SK-N-SH (cell line): ENCODE measurements around the gene NUP188. TPM values are rescaled to one million over a fixed set of nuclear protein-coding genes. Genes with fewer than 3 reads are reported as not detected.

Source experiments
- CTCF ChIA-PET: fragments of 300-600, 350-600 bp; formaldehyde crosslinking; extraction: SDS; loops from one replicate; lab custom pipeline; 2021; lab: Yijun Ruan, JAX
- POLR2A ChIA-PET: fragments of 350-600 bp; sonication (Branson Sonifier 250); formaldehyde crosslinking; extraction: SDS; loops from one replicate; lab custom pipeline; 2020; ENCODE audit warnings: antibody characterized with exemption, inconsistent platforms; lab: Yijun Ruan, JAX
- DNase-seq: peaks from one replicate; pipeline ENCODE4 v3.0.0; 2012
- H2AFZ ChIP-seq: fragments of 200-600 bp; sonication (generic); 2 replicates; pipeline ENCODE4 v1.8.1; 2016; ENCODE audit warnings: antibody characterized with exemption, mild to moderate bottlenecking, low read depth
- H3F3A ChIP-seq: fragments of 200-600 bp; sonication (generic); replicated peaks from 2 replicates; pipeline ENCODE3; 2016; ENCODE audit warnings: antibody characterized with exemption, mild to moderate bottlenecking; ENCODE audit not compliant: insufficient read depth
- H3K27ac ChIP-seq, 2 experiments: fragments of 200-500 bp in 1 of 2; fragments of 200-600 bp in 1 of 2; sonication (Bioruptor generic) in 1 of 2; sonication (generic), shearing (Covaris generic) in 1 of 2; 2 replicates each; pipeline versions ENCODE4 v1.5.1 to v1.6.1; 2014 to 2016; ENCODE audit warnings: low read depth in 2 of 2, inconsistent platforms in 1 of 2, low read length in 1 of 2, mild to moderate bottlenecking in 1 of 2, mixed read lengths in 1 of 2
- H3K27me3 ChIP-seq: fragments of 200-600 bp; sonication (generic), shearing (Covaris generic); 2 replicates; pipeline ENCODE4 v1.6.1; 2016; ENCODE audit warnings: mixed run types; ENCODE audit not compliant: insufficient read depth
- H3K36me3 ChIP-seq, 2 experiments: fragments of 200-500 bp in 1 of 2; fragments of 200-600 bp in 1 of 2; sonication (Bioruptor generic) in 1 of 2; sonication (generic) in 1 of 2; replicated peaks in 1 of 2; 2 replicates each; pipeline versions ENCODE3 to v1.5.1; 2014 to 2016; ENCODE audit warnings: low read length in 1 of 2, mild to moderate bottlenecking in 1 of 2; ENCODE audit not compliant: insufficient read depth in 2 of 2, control insufficient read depth in 1 of 2
- H3K4me1 ChIP-seq, 2 experiments: fragments of 200-500 bp in 1 of 2; fragments of 200-600 bp in 1 of 2; sonication (Bioruptor generic) in 1 of 2; sonication (generic), shearing (Covaris generic) in 1 of 2; 2 replicates each; pipeline versions ENCODE4 v1.5.1 to v1.6.1; 2014 to 2016; ENCODE audit warnings: low read depth in 1 of 2, low read length in 1 of 2, mixed run types in 1 of 2; ENCODE audit not compliant: insufficient read depth in 2 of 2, control insufficient read depth in 1 of 2
- H3K4me2 ChIP-seq: fragments of 200-600 bp; sonication (generic), shearing (Covaris generic); 2 replicates; pipeline ENCODE4 v1.6.1; 2017; ENCODE audit warnings: mixed run types
- H3K4me3 ChIP-seq, 2 experiments: fragments of 200-500 bp in 1 of 2; fragments of 200-600 bp in 1 of 2; sonication (Bioruptor generic) in 1 of 2; sonication (generic), shearing (Covaris generic) in 1 of 2; 2 replicates each; pipeline versions ENCODE4 v1.5.1 to v1.8.1; 2014 to 2016; ENCODE audit warnings: low read depth in 2 of 2, inconsistent platforms in 1 of 2, low read length in 1 of 2, mild to moderate bottlenecking in 1 of 2, mixed read lengths in 1 of 2, moderate library complexity in 1 of 2
- H3K79me2 ChIP-seq: fragments of 200-600 bp; sonication (generic); 2 replicates; pipeline ENCODE4 v1.8.1; 2017; ENCODE audit warnings: mild to moderate bottlenecking; ENCODE audit not compliant: insufficient read depth
- H3K9ac ChIP-seq: fragments of 200-600 bp; sonication (generic); 2 replicates; pipeline ENCODE4 v1.6.1; 2017; ENCODE audit warnings: mixed run types
- H3K9me2 ChIP-seq: fragments of 200-600 bp; sonication (generic); 2 replicates; pipeline ENCODE4 v1.6.1; 2017; ENCODE audit warnings: mixed run types
- H3K9me3 ChIP-seq: fragments of 200-600 bp; sonication (generic); 2 replicates; pipeline ENCODE4 v1.6.1; 2017; ENCODE audit warnings: mixed run types, mild to moderate bottlenecking, moderate library complexity
- H4K20me1 ChIP-seq: fragments of 200-600 bp; sonication (generic); 2 replicates; pipeline ENCODE4 v1.6.1; 2017; ENCODE audit warnings: mild to moderate bottlenecking, mixed run types; ENCODE audit not compliant: insufficient read depth
- ELF1 ChIP-seq: IDR thresholded peaks from 2 replicates; pipeline ENCODE4 v1.4.0; 2012
- EP300 ChIP-seq, 2 experiments: IDR thresholded peaks; 2 replicates each; pipeline versions ENCODE4 v1.4.0 to v1.6.1; 2012; ENCODE audit warnings: borderline replicate concordance in 1 of 2, low read depth in 1 of 2, low read length in 1 of 2
- EZH2phosphoT487 ChIP-seq: fragments of 200-600 bp; sonication (generic); IDR thresholded peaks from 2 replicates; pipeline ENCODE4 v1.6.1; 2017; ENCODE audit warnings: low read depth, mixed run types, mild to moderate bottlenecking, antibody characterized with exemption, moderate library complexity, borderline replicate concordance
- FOXM1 ChIP-seq: IDR thresholded peaks from 2 replicates; pipeline ENCODE4 v1.4.0; 2012; ENCODE audit warnings: low read depth, mild to moderate bottlenecking
- GABPA ChIP-seq: IDR thresholded peaks from 2 replicates; pipeline ENCODE4 v1.4.0; 2012; ENCODE audit warnings: low read depth, mild to moderate bottlenecking
- GATA2 ChIP-seq: sonication (generic); formaldehyde crosslinking; IDR thresholded peaks from 2 replicates; pipeline ENCODE4 v1.5.0; 2020; ENCODE audit warnings: mild to moderate bottlenecking, missing genetic modification reagents
- JUND ChIP-seq: IDR thresholded peaks from 2 replicates; pipeline ENCODE4 v1.4.0; 2012
- MAX ChIP-seq: IDR thresholded peaks from 2 replicates; pipeline ENCODE4 v1.4.0; 2012; ENCODE audit warnings: low read depth
- NRF1 ChIP-seq: IDR thresholded peaks from 2 replicates; pipeline ENCODE4 v1.6.1; 2012; ENCODE audit warnings: low read depth, mild to moderate bottlenecking, low read length
- PBX3 ChIP-seq: IDR thresholded peaks from 2 replicates; pipeline ENCODE4; 2012
- POLR2AphosphoS5 ChIP-seq: IDR thresholded peaks from 2 replicates; pipeline ENCODE4 v1.6.1; 2012; ENCODE audit warnings: low read depth, low read length
- RAD21 ChIP-seq: IDR thresholded peaks from 2 replicates; pipeline ENCODE4 v1.6.1; 2012; ENCODE audit warnings: mild to moderate bottlenecking, low read length
- RFX5 ChIP-seq: IDR thresholded peaks from 2 replicates; pipeline ENCODE4 v1.6.1; 2012; ENCODE audit warnings: mild to moderate bottlenecking, improper control_type of control experiment, low read length
- SIN3A ChIP-seq: IDR thresholded peaks from 2 replicates; pipeline ENCODE4 v1.6.1; 2012; ENCODE audit warnings: low read depth, mild to moderate bottlenecking, low read length, moderate library complexity, borderline replicate concordance
- SMC3 ChIP-seq: IDR thresholded peaks from 2 replicates; pipeline ENCODE4 v1.6.1; 2012; ENCODE audit warnings: low read depth, low read length, improper control_type of control experiment
- TAF1 ChIP-seq: IDR thresholded peaks from 2 replicates; pipeline ENCODE4 v1.6.1; 2012; ENCODE audit warnings: low read depth, mild to moderate bottlenecking, low read length, moderate library complexity, borderline replicate concordance
- TCF12 ChIP-seq: IDR thresholded peaks from 2 replicates; pipeline ENCODE4 v1.4.0; 2012
- TEAD4 ChIP-seq: IDR thresholded peaks from 2 replicates; pipeline ENCODE4 v1.4.0; 2012; ENCODE audit warnings: mild to moderate bottlenecking, borderline replicate concordance; ENCODE audit not compliant: insufficient read depth
- USF1 ChIP-seq: IDR thresholded peaks from 2 replicates; pipeline ENCODE4 v1.4.0; 2012; ENCODE audit warnings: low read depth, borderline replicate concordance
- YY1 ChIP-seq: IDR thresholded peaks from 2 replicates; pipeline ENCODE4 v1.4.0; 2012; ENCODE audit warnings: low read depth, mild to moderate bottlenecking
- WGBS: methylation state at CpG from one replicate; pipeline ENCODE4 v1.1.6; 2017; ENCODE audit warnings: low lambda C conversion rate; 5-methylcytosine and 5-hydroxymethylcytosine counted together
- polyA plus RNA-seq, 3 experiments: library from polyadenylated mRNA; depleted of rRNA; stranded (reverse); fragments of >200 nt; gene quantifications; 2 replicates each; pipeline ENCODE4 v1.2.3, GENCODE V29; 2012
- TF ChIP-seq, protein P1 (sequence below): fragments of 150-350 bp; IDR thresholded peaks from 2 replicates; pipeline ENCODE4 v1.6.1; 2016; ENCODE audit warnings: mild to moderate bottlenecking, low read depth, low read length
- TF ChIP-seq, protein P2 (sequence below): fragments of 200-600 bp; sonication (generic); IDR thresholded peaks from 2 replicates; pipeline ENCODE4 v1.6.1; 2017; ENCODE audit warnings: antibody characterized with exemption, mild to moderate bottlenecking, moderate library complexity

The NUP188 gene
- polyA plus RNA-seq, 1 of the 3 experiments (the other 2 are of a cell fraction): 49.5 TPM

GRCh38 chr9:128913995-128914772, 33.3 kb upstream of the NUP188 start:
- H3K79me2 ChIP-seq: peaks cover 41% of the 10 kb centered on the region
- no peak overlapping the region for H3K27ac ChIP-seq
- H3K36me3 ChIP-seq: peaks cover 4 to 33% of the 10 kb centered on the region in 2 experiments
- TF ChIP-seq MAX (no peak), PBX3 (no peak), FOXM1 (no peak), JUND (no peak), RFX5 (no peak), USF1 (no peak), EZH2phosphoT487 (no peak), TEAD4 (no peak), RAD21 (no peak), POLR2AphosphoS5 (no peak)
- no peak overlapping the region for H3K9ac ChIP-seq
- H2AFZ ChIP-seq: no peak overlapping the region
- H3K9me2 ChIP-seq: no peaks in the 10 kb centered on the region
- H3K4me2 ChIP-seq: no peak overlapping the region
- no peaks in the 10 kb centered on the region for H3K27me3 ChIP-seq
- H3K4me3 ChIP-seq: no peak overlapping the region
- WGBS: 83% methylated on average over 16 of the region's 23 CpGs
- DNase-seq: no peak
- CTCF ChIA-PET: interaction anchor here (1.0 to 2.7 kb wide), 3 partner anchors 13 to 51 kb away, joined by 3 to 11 read pairs (median 8); no protein-coding TSS in a partner anchor
- H3F3A ChIP-seq: peaks cover 7% of the 10 kb centered on the region
- H3K9me3 ChIP-seq: no peaks in the 10 kb centered on the region
- POLR2A ChIA-PET: no interaction called here
- peaks cover 0 to 23% of the 10 kb centered on the region in 2 experiments; a peak in 3 of 4 replicates for H3K4me1 ChIP-seq
- H4K20me1 ChIP-seq: no peaks in the 10 kb centered on the region

- no peak overlapping the region for H3K4me2 ChIP-seq
- H3K9me3 ChIP-seq: no peaks in the 10 kb centered on the region
- no peak overlapping the region for H3K9ac ChIP-seq
- no peak for TF ChIP-seq ELF1
- no peak for TF ChIP-seq RFX5
- no peak for TF ChIP-seq NRF1
- TF ChIP-seq GABPA: no peak
- no peak for TF ChIP-seq YY1
- no peak for TF ChIP-seq SMC3
- TF ChIP-seq EP300 (IDR thresholded peaks at IDR 0.05; ENCODE audit: borderline replicate concordance in 1 of 2, low read depth in 1 of 2, low read length in 1 of 2): no peak
- TF ChIP-seq TCF12: no peak
- TF ChIP-seq JUND: no peak
- TF ChIP-seq, protein P1, sequence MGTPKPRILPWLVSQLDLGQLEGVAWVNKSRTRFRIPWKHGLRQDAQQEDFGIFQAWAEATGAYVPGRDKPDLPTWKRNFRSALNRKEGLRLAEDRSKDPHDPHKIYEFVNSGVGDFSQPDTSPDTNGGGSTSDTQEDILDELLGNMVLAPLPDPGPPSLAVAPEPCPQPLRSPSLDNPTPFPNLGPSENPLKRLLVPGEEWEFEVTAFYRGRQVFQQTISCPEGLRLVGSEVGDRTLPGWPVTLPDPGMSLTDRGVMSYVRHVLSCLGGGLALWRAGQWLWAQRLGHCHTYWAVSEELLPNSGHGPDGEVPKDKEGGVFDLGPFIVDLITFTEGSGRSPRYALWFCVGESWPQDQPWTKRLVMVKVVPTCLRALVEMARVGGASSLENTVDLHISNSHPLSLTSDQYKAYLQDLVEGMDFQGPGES: no peak
- TF ChIP-seq, protein P2, sequence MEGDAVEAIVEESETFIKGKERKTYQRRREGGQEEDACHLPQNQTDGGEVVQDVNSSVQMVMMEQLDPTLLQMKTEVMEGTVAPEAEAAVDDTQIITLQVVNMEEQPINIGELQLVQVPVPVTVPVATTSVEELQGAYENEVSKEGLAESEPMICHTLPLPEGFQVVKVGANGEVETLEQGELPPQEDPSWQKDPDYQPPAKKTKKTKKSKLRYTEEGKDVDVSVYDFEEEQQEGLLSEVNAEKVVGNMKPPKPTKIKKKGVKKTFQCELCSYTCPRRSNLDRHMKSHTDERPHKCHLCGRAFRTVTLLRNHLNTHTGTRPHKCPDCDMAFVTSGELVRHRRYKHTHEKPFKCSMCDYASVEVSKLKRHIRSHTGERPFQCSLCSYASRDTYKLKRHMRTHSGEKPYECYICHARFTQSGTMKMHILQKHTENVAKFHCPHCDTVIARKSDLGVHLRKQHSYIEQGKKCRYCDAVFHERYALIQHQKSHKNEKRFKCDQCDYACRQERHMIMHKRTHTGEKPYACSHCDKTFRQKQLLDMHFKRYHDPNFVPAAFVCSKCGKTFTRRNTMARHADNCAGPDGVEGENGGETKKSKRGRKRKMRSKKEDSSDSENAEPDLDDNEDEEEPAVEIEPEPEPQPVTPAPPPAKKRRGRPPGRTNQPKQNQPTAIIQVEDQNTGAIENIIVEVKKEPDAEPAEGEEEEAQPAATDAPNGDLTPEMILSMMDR: no peak
- no peak for TF ChIP-seq SIN3A
- no peak for TF ChIP-seq RAD21
- TF ChIP-seq GATA2 (CRISPR knock-in tag): no peak
- TF ChIP-seq TAF1: no peak
Observed at GRCh38 chr9:128916204-128916603, 31.3 kb upstream of the NUP188 start.

More at GRCh38 chr9:128916204-128916603, 31.3 kb upstream of the NUP188 start:
- H3K4me3 ChIP-seq: no peak overlapping the region
- H2AFZ ChIP-seq: no peak overlapping the region
- H3K79me2 ChIP-seq: peaks cover 37% of the 10 kb centered on the region
- WGBS: 92% methylated on average over 16 of the region's 18 CpGs
- H3K9me2 ChIP-seq: no peaks in the 10 kb centered on the region
- H4K20me1 ChIP-seq: no peaks in the 10 kb centered on the region
- ChIA-PET POLR2A (interaction anchor here (0.6 to 0.7 kb wide), 2 partner anchors 16 to 205 kb away, joined by 3 read pairs; no protein-coding TSS in a partner anchor), CTCF (interaction anchor here (0.8 to 2.7 kb wide), 5 partner anchors 11 to 214 kb away, joined by 3 to 11 read pairs (median 4); partner anchors contain the start of genes ENDOG and PKN3)
- no peaks in the 10 kb centered on the region for H3K27me3 ChIP-seq
- peaks cover 4 to 26% of the 10 kb centered on the region in 2 experiments for H3K36me3 ChIP-seq
- H3K4me1 ChIP-seq: peaks cover 0 to 19% of the 10 kb centered on the region in 2 experiments; a peak in 3 of 4 replicates
- H3F3A ChIP-seq: peaks cover 7% of the 10 kb centered on the region
- no peak overlapping the region for H3K27ac ChIP-seq
- no peak for DNase-seq
